Ureter (tissue), 1 donor: ENCODE measurements around the gene RAP2A. TPM values are rescaled to one million over a fixed set of nuclear protein-coding genes. Genes with fewer than 3 reads are reported as not detected.
A peak's percentile ranks its signal among the peaks of the same experiment; 100 is the strongest.

Experiments used
- DNase-seq: peaks from one replicate; pipeline ENCODE4 v3.0.0-alpha.2; 2020; ENCODE audit warnings: low spot score
- total RNA-seq: library from RNA; stranded (reverse); gene quantifications from one replicate; pipeline ENCODE4 v1.2.4, GENCODE V29; 2023
- donor health status: DM: yes; HTN: yes; CAD: no.

Gene RAP2A
- 15.1 TPM for total RNA-seq

DNA sequence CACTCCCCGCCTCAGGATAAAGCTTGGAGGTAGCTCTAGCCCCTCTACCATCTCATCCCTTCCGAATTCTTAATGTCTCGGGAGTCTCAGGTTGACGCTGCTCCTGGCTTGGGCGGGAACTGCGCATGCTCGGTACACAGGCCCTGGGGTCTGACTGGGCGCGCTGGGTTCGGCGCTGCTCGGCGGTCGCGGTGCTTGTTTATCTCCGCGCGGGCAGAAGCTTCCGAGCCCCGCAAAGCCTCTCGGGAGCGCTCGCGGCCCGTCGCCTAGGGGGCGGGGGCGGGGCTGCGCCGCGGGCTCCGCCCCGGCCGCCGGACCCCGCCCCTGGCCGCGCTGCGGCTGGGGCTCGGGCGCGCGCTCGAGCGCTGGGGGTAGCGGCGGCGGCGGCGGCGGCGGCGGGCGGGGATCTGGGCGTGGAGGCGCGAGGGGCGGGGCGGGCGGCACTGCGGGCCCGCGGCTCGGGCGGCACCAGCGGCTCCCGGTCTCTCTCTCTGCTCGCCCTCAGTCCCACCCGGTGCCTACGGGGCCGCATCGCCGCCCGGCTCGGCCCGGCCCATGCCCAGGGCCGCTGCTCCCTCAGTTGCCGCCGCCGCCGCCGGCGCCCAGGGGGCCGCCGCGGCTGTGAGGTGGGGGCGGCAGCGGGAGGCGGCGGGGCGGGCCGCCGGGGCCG, at the start of gene RAP2A:
TSS of gene RAP2A (plus strand) at position 443 of the 670 bp plus-strand sequence. CDS start 302 bp downstream, outside the sequence.
- DNase-seq: peak; percentile 91

DNA sequence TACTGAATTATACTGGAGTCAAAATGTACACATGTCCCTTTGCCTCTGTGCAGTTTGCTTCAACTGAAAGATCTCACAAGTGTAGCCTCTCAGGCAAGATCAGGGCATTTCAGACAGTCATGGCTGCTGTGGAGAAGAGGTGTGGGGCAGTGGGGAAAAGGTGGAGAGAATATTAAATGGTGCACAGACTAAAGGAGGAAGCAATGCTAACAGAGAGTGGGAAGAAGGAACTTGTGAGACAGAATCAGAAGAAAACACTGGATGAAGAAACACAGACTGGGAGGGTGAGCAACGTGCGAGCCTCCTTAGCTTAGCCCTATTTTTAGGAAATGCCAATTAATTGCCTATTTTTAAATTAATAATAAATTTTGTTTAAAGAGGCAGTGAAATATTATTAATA, 49.6 kb upstream of the RAP2A start:
- no peak for DNase-seq

DNA sequence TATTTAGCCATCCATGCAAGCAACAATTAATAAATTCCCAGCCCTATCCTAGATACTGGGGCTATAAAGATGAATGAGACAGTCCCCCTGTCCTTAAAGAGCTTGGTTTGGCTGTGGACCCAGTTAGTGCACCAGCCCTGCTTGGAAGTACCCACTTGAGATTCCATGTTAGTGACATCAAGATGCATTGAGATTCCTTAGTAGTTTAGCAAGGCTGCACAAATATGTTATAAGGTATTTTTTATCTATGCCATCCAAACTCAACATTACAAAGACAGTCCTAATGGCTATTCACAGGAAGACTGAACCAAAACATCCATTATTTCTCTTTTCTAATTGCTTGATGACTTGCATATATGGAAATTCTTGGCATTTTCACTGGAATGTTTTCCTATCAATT, 48.8 kb upstream of the RAP2A start:
- DNase-seq: no peak

DNA sequence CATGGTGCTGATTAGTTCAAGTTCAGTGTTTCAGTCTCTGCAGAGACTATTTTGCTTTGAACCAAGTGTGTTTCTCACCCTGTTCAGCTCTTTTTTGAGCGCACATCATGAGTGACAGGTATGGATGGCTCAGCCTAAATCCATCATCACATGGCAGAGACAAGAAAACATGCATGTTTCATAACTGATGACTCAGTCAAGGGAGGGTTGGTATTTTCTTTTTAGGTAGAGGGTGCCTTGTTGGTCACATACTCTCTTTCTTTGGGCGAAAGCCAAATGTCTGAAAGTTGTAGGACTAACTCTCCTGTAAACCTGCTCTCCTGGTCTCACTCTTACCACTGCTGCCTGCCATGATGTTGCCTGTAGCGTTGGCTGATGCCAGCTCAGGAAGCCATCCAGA, 48.1 kb upstream of the RAP2A start:
- DNase-seq: no peak

DNA sequence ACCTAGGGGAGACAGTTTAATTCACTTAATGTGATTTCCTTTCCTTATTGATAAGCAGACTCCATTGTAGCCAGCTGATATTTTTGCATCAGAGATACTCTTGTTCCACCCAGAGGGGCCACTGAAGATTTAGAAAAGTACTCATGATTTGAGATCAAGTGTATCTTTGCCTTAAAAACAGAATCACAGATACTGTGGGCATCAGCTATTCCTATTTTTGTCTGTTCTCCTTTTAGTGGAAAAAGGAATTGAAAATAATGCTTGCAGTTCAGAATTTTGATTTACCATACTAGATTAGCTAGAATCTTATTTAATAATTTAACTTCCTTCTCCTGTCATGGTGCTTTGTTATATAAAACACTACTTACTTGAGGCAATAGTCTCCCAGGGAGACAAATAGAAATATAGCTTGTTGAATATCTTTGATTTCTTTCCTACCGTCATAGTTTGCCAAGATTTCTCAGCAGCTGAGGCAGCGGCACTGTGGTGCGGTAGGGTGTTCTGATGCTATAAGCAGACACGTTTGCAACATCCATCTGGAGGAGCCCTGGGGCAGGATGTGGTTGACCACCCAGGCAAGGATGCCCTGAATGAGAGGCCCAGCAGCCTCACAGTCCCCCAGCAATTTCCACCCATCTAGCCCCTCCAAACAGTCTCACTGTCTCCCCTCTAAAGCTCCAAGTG, 47.0 kb upstream of the RAP2A start:
- DNase-seq: no peak

DNA sequence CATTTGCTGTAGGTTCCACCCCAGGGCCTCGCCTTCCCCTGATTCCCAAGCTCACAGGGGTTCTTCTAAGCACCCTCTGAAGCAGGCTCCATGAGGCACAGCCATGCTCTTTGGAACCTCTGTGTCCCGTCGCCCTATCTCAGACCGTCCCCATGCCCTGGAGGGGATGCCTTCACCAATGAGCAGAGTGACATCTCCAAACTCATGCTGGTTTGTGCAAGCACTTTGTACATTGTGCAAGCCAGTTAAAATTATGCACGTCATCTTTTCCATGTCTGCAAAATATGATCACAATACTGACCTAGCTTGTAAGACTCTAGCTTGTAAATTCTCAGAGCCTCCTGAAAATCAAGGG, 46.5 kb upstream of the RAP2A start:
- DNase-seq: no peak

DNA sequence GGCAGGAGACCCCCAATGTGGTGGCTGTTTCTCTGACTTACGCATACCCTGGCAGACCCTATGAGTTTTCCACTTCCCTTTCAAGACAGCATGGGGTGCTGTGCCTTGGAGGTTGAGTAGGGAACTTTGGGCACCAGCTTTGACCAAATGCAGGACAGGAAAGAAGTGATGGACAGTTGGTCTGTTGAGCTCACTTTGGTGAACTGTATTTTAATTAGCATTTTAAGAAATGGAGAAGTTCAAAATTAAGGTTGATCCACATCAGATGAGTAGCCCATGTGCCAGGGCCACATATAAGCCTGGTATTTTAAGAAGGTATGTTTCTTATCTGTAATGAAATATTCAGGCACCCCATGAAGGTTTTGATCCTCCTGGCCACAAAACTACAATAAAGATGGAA, 46.1 kb upstream of the RAP2A start:
- no peak for DNase-seq

DNA sequence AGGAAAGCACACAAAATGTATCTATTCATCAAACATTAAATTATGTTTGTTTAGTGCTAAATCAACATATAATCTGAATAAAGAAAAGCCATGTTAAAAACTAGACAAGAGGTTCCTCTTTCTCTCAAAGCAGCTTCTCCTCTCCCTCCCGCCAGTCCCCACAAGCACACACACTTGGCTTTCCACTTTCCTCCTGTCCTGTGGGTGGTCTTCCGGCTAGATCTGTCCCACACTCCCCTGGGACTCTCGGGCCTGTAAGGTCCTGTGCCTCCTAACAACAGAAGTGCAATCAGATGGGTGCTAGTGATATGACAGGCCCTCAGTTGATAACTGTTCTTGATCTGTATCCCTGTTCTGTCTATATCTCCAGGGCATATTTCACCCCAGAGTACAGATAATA, 45.6 kb upstream of the RAP2A start:
- no peak for DNase-seq

DNA sequence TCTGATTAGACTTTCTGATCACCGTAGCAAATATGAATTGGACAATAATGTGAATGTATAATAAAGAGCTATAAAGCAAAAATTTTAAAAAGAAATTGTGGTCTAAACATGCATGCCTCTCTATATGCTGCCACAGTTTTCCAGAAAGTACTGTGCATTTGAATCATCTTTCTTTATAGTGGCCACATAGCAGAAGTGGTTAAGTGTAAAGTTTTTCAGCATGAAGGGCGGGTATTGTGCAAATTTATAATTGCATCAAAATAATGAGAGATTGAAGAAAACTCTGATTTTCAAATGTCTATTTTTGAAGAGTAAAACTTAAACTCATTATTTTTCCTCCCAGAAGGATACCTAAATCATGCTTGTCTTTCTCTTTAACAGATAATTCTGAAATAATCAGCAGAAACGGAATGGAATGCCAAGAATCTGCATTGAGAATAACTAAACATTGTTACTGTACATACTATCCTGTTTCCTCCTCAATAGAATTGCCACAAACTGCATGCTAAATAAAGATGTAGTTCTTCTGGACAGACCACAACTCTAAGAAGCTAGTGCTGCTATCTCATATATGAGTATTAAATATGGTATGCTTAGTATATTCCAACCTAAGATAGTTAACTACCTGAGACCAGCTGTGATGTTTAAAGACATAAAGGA, 42.9 kb upstream of the RAP2A start:
- no peak for DNase-seq

DNA sequence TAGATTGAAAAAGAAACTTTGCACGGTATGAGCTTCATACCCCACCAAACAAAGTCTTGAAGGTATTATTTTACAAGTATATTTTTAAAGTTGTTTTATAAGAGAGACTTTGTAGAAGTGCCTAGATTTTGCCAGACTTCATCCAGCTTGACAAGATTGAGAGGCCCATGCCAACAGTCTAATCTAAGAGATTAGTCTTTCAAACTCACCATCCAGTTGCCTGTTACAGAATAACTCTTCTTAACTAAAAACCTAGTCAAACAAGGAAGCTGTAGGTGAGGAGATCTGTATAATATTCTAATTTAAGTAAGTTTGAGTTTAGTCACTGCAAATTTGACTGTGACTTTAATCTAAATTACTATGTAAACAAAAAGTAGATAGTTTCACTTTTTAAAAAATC, 41.9 kb upstream of the RAP2A start:
- no peak for DNase-seq

DNA sequence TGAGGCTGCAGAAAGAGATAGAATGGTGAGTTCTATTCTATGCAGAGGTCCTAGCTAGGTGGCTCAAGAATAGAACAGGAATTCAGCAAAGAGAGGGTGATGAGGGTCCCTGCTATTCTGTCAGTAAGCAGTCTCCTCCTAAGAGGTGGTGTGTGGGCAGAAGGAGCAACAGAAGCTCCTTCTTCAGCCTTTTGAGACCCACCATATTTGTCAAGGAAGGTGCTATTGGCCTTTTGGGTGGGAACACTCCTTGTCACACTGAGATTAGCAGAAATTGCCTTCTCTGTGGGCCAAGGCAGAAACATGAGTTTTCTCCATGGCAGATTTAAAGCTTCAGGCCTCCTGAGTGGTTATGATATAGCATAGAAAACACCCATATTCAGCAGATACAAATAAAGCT, 39.4 kb upstream of the RAP2A start:
- DNase-seq: no peak

DNA sequence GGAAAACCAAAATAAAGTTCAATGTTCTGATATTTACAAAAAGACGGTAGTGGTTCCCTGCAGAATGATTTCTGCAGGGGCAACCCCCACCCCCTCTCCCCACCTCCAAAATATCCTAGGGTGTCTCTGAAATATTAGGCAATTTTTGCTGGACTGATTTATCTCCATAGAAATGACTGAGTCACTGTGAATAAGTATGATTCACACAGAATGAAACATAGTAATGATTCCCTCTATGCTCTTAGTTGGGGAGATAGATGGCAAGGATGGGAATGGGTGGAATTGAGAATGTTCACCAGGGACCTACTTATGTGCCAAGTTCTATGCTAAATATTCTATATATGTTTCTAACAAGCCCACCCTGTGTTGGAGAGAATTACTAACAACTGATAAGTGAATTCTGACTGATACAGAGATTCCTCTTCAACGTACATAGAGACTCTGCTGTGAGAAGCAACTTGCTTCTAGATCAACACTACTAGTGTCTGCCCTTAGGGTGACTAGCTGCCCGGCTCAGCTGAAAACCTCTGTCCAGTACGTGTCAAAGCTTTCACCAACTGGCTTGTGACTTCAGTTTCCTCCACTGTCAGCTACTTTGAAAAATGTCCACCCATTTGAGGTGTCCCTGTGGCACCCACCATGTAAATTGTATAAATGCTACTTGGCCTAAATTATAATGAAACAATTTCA, 38.4 kb upstream of the RAP2A start:
- no peak for DNase-seq

DNA sequence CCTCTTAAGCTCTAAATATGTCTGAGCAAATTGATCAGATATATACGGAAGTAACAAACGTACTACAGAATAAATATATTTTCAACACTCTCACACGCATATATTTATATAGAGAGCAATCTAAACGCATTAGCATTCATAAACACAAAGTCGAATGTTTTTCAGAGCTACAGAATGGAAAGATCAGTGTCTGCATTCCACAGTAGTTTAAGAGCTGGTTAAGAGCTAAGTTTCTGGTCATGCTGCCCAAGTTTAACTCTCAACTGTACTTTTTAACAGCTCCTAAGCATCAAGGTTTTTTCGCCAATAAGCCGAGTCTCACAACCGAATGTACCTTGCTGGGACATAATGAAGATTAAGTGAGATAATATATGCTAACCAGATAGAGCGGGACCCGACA, 36.7 kb upstream of the RAP2A start:
- DNase-seq: no peak

DNA sequence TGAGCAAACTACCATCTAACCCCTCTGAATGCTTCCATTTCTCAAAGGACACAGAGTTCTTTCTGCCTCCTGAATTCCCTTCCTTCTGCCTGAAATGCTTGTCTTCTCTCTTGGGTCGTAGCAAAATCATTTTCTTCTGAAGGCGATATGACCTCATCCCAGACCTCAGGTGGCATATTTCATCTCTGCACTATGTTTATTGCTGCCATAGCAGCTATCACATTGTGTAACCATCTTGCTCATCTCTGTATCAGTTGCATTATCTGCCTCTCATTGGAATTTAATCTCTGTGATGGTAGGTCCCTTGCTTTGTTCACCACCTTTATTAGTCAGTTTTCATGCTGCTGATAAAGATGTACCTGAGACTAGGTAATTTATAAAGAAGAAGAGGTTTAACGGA, 32.5 kb upstream of the RAP2A start:
- no peak for DNase-seq

DNA sequence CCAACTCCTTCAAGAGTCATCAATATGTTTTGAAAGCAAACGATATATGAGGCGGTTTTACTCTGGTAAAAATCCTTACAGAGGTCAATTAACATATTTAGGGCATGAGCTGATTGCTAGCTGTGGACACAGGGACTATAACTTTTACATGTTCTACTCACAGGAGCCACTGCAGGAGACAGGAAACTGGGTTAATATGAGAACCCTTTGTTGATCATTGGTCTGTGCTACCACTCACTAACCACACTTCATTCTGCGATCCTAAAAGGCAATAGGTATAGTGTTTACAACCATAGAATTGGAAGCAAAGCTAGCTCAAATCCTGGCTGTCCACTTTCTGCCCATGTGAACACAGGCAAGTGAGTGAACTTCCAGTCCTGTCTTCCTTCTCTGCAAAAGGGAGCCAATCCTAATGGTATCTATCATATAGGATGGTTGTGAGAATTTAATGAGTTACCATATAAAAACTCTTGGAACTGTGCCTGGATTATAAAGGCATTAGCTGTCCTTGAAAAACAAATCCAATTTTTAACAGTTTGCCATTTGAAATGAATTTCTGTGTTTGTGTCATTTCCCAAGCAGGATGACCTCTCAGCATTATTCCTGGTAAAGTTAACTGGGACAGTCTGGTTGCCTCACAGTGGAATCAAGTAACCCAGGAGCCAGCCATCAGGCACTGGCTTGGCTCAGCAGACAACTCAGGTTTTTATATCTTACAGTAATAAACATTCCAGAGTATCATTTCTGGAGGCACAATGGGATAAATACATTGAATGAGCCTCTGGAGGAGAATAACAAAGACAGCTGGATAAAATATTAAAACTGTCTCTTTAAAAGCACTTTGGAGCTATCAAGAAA, 29.8 kb upstream of the RAP2A start:
- DNase-seq: no peak

DNA sequence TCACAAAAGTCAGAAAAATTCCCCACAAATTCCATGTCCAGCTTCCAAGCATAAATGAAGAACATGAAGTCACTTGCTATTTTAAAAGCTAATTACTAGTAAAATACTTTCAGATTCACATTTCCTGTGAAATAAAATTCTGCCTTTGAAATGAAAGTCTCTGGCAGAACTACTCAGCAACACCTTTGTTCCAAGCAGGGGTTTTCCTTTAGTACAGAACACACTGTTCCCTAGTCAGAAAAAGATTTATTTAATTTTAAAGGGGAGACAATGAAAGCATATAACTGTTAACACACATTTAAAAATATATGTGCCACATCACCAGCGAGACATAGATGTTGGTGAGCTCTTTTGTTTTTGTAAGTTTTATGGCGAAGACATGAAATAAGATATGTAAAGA, 26.4 kb upstream of the RAP2A start:
- DNase-seq: no peak

DNA sequence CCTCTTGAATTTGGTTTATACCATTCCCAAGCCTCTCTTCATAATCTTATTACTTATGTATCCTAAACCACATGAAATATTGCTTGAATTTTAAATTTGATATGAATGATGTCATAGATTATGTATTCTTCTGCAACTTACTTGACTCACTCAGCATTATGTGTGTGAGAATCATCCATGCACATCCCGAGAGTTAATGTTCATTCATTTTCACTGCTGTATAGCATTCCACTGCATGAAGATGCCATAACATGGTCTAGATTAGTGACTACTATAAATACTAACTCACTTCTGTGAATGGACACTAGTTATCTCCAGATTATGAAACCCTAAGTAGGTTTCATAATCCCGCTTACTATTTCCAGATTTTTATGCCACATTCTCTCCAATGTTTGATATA, 25.0 kb upstream of the RAP2A start:
- no peak for DNase-seq

DNA sequence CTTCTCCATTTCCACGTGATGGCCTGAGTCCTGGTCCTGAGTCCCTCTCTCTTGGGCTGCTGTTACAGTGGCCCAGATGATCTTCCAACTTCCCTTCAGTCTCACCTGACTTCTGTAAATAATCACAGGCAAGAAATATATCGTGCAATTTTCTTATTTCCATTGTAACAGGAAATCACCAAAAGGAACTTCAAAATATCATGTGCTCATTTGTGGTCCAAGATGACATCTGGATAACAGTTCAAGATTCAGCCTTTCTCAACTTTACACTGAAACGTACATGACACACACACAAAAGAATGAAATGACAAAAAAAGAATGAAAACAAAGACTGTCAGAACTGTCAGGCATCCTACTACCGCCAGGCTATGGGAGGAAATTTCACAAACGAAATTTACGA, 22.0 kb upstream of the RAP2A start:
- DNase-seq: no peak

DNA sequence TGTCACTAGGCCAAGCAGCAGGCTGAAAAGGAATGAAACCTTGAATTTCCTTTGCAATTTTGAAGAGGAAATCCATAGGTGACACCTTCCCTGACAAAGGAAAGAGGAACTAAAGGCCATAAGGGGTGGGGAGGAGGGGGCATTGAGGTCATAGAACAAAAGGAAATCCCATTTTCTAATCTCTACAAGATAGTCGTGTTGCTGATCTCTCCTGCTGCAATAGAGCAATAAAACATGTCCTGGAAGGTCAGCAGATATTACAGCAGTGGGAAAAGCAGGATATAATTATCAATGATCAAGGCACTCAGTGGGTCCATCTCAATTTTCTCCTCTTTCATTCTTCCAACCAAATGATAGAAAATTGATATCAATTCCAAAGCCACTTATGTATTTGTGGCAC, 20.3 kb upstream of the RAP2A start:
- no peak for DNase-seq

DNA sequence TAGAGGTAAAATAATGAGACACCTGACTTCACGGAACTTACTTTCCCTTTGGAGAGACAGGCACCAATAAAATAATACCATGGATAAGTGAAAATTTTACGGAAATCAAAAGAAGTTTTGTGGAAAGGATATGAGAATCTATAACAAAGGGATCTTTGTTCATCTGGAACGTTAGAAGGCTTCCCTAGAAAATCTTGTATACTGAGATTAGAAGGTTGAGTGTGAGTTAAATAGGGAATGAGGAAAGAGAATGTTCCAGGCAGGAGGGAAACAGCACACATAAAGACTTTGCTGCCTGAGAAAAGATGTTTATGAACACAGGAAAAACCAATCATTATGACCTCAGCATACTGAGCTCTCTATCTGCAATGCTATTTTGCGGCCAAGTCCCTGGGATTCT, 19.6 kb upstream of the RAP2A start:
- DNase-seq: no peak

DNA sequence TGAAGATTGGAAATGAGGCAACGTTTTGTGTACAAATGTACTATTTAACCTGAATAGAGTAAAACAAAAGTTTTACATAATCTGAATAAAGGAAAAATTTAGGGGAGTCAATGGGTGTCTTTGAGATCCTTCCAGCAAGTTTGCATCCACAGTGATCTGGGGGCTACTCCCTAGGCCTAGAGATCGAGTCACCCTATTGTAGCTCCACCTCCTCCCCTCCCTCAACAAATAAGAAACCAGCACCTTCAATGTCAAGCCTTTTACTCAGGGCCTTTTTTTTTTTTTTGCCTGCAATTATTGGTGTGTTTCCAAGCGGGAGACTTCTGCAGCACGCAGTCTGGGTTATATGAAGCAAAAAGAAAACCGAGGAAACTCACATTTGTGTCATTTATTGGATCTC, 16.3 kb upstream of the RAP2A start:
- no peak for DNase-seq
